ENCODE measurements around the gene KLHL1. TPM values are rescaled to one million over a fixed set of nuclear protein-coding genes. Genes with fewer than 3 reads are reported as not detected.

KLHL1 gene
- total and polyA plus RNA-seq, 4 donors: not detected

DNA sequence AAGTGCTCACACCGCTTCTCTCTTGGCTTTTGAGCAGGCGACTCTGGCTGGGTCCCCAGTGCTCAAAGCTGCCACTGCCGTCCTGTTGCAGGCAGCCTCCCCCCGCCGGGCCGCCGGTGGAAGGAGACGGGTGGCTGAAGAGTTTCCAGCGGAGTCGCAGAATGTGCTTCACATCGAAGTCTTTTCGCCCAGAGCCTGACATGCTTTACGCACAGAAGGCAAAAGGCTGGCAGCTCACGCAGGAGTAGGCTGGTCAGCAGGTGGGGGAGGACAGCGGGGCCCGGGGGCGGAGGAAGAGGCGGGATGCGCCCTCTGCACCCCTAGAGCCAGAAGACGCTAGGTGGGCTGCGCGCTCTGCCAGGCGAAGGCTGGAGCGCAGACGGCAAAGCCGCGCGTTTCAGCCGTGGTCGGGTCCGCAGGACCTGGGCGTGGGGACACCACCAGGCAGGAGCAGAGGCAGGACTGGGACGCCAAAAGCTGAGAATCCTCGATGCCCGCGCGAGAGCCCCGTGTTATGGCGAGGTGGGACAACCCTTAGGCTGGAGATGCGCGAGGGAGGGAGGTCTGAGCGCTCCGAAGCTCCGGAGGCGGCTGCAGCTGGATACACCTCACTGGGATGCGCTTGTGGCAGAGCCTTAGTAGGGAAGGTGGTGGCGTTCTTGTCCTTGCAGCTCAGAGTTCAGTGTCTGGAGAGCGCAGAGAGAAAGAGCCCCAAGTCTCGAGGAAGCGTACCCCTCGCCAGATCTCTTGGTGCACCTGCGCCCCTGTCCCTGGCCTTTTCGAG is 562 bp downstream of the KLHL1 start, which contains the start of gene ATXN8OS:
Gene ATXN8OS, plus strand, starts transcription at position 329 of the 784 bp plus-strand sequence.
- Histone ChIP-seq H3K9ac (ENCODE audit: low read depth in 1 of 2, low read length in 2 of 2) (no peak within 1 kb of the TSS), H3K27ac (ENCODE audit: low read depth in 1 of 2, low read length in 2 of 2) (no peak within 1 kb of the TSS), H3K4me3 (ENCODE audit: low read depth in 1 of 3, low read length in 3 of 3) (no peak within 1 kb of the TSS), H3K27me3 (ENCODE audit: control insufficient read depth in 4 of 4, insufficient read depth in 4 of 4, low read length in 3 of 4) (peaks cover 0 to 3% (median 0%) of the 10 kb centered on the region in 4 donors), H3K9me3 (ENCODE audit: control insufficient read depth in 4 of 4, low read length in 3 of 4) (no peaks in the 10 kb centered on the region), H3K4me1 (ENCODE audit: control insufficient read depth in 4 of 4, insufficient read depth in 4 of 4, low read length in 3 of 4) (peaks cover 0 to 1% (median 0%) of the 10 kb centered on the region in 4 donors), H3K36me3 (ENCODE audit: control insufficient read depth in 4 of 4, insufficient read depth in 3 of 4, low read depth in 1 of 4, low read length in 3 of 4) (no peaks in the 10 kb centered on the region)
- TF ChIP-seq, protein P1, sequence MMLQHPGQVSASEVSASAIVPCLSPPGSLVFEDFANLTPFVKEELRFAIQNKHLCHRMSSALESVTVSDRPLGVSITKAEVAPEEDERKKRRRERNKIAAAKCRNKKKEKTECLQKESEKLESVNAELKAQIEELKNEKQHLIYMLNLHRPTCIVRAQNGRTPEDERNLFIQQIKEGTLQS (IDR thresholded peaks at IDR 0.05): no peak
- TF ChIP-seq JUND (IDR thresholded peaks at IDR 0.05): no peak
- TF ChIP-seq, protein P2, sequence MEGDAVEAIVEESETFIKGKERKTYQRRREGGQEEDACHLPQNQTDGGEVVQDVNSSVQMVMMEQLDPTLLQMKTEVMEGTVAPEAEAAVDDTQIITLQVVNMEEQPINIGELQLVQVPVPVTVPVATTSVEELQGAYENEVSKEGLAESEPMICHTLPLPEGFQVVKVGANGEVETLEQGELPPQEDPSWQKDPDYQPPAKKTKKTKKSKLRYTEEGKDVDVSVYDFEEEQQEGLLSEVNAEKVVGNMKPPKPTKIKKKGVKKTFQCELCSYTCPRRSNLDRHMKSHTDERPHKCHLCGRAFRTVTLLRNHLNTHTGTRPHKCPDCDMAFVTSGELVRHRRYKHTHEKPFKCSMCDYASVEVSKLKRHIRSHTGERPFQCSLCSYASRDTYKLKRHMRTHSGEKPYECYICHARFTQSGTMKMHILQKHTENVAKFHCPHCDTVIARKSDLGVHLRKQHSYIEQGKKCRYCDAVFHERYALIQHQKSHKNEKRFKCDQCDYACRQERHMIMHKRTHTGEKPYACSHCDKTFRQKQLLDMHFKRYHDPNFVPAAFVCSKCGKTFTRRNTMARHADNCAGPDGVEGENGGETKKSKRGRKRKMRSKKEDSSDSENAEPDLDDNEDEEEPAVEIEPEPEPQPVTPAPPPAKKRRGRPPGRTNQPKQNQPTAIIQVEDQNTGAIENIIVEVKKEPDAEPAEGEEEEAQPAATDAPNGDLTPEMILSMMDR (IDR thresholded peaks at IDR 0.05; ENCODE audit: low read depth, low read length, missing input control): no peak
- TF ChIP-seq, protein P3, sequence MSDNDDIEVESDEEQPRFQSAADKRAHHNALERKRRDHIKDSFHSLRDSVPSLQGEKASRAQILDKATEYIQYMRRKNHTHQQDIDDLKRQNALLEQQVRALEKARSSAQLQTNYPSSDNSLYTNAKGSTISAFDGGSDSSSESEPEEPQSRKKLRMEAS (IDR thresholded peaks at IDR 0.05): no peak
- TF ChIP-seq EGR1 (IDR thresholded peaks at IDR 0.05; ENCODE audit: low read depth in 2 of 2): no peak
- no peak for TF ChIP-seq FOXA1 (IDR thresholded peaks at IDR 0.05)
- TF ChIP-seq HNF4A (conservative IDR thresholded peaks at IDR 0.05): no peak
- TF ChIP-seq, protein P4, sequence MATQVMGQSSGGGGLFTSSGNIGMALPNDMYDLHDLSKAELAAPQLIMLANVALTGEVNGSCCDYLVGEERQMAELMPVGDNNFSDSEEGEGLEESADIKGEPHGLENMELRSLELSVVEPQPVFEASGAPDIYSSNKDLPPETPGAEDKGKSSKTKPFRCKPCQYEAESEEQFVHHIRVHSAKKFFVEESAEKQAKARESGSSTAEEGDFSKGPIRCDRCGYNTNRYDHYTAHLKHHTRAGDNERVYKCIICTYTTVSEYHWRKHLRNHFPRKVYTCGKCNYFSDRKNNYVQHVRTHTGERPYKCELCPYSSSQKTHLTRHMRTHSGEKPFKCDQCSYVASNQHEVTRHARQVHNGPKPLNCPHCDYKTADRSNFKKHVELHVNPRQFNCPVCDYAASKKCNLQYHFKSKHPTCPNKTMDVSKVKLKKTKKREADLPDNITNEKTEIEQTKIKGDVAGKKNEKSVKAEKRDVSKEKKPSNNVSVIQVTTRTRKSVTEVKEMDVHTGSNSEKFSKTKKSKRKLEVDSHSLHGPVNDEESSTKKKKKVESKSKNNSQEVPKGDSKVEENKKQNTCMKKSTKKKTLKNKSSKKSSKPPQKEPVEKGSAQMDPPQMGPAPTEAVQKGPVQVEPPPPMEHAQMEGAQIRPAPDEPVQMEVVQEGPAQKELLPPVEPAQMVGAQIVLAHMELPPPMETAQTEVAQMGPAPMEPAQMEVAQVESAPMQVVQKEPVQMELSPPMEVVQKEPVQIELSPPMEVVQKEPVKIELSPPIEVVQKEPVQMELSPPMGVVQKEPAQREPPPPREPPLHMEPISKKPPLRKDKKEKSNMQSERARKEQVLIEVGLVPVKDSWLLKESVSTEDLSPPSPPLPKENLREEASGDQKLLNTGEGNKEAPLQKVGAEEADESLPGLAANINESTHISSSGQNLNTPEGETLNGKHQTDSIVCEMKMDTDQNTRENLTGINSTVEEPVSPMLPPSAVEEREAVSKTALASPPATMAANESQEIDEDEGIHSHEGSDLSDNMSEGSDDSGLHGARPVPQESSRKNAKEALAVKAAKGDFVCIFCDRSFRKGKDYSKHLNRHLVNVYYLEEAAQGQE (IDR thresholded peaks at IDR 0.05): no peak
- no peak for TF ChIP-seq FOXA2 (IDR thresholded peaks at IDR 0.05)
- TF ChIP-seq GABPA (IDR thresholded peaks at IDR 0.05 in 1 of 2, conservative IDR thresholded peaks at IDR 0.05 in 1 of 2): no peak
- no peak for TF ChIP-seq HNF4G (IDR thresholded peaks at IDR 0.05)
- no peak for TF ChIP-seq RXRA (IDR thresholded peaks at IDR 0.05)
- TF ChIP-seq, protein P5, sequence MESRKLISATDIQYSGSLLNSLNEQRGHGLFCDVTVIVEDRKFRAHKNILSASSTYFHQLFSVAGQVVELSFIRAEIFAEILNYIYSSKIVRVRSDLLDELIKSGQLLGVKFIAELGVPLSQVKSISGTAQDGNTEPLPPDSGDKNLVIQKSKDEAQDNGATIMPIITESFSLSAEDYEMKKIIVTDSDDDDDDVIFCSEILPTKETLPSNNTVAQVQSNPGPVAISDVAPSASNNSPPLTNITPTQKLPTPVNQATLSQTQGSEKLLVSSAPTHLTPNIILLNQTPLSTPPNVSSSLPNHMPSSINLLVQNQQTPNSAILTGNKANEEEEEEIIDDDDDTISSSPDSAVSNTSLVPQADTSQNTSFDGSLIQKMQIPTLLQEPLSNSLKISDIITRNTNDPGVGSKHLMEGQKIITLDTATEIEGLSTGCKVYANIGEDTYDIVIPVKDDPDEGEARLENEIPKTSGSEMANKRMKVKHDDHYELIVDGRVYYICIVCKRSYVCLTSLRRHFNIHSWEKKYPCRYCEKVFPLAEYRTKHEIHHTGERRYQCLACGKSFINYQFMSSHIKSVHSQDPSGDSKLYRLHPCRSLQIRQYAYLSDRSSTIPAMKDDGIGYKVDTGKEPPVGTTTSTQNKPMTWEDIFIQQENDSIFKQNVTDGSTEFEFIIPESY (IDR thresholded peaks at IDR 0.05): no peak
- no peak for TF ChIP-seq TAF1 (conservative IDR thresholded peaks at IDR 0.05)
- TF ChIP-seq SP1 (IDR thresholded peaks at IDR 0.05): no peak
- TF ChIP-seq YY1 (IDR thresholded peaks at IDR 0.05): no peak
- TF ChIP-seq RAD21 (IDR thresholded peaks at IDR 0.05): no peak
- no peak for TF ChIP-seq NR2F2 (IDR thresholded peaks at IDR 0.05)
- WGBS: 5% methylated on average over 53 of the region's 53 CpGs
- no peak for DNase-seq (ENCODE audit: low spot score)

All from liver (tissue), 9 donors.